Measurements from ENCODE around the gene CES2.
"Not testable (repeated sequence)": the region's sequence is repeated elsewhere in the genome, so short reads cannot be mapped to it uniquely, and the experiment has no call there.

Gene CES2

DNA sequence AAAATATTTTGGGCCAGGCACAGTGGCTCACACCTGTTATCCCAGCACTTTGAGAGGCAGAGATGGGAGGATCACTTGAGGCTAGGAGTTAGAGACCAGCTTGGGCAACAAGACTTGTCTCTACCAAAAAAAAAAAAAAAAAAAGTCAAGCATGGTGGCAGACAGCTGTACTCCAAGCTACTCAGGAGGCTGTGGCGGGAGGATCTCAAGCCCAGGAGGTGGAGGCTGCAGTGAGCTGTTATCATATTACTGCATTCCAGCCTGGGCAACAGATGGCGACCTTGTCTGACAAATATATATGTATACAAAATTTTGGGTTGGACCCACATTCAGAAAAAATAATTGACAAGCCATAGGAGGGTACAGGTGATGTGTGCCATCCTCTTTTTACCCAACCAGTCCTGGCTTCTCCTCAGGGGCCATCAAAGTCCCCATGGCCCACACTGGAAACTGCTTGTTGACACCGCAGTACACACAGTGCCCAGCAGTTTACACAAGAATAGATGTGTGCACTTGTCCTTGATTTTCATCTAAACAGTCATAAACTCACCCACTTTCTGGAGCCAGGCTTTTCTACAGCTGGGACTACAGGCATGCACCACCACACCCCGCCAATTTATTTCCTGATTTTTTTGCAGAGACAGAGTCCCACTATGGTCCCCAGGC is 1.7 kb downstream of the CES2 start:
- DNase-seq (ENCODE audit: low read depth) = no peak

DNA sequence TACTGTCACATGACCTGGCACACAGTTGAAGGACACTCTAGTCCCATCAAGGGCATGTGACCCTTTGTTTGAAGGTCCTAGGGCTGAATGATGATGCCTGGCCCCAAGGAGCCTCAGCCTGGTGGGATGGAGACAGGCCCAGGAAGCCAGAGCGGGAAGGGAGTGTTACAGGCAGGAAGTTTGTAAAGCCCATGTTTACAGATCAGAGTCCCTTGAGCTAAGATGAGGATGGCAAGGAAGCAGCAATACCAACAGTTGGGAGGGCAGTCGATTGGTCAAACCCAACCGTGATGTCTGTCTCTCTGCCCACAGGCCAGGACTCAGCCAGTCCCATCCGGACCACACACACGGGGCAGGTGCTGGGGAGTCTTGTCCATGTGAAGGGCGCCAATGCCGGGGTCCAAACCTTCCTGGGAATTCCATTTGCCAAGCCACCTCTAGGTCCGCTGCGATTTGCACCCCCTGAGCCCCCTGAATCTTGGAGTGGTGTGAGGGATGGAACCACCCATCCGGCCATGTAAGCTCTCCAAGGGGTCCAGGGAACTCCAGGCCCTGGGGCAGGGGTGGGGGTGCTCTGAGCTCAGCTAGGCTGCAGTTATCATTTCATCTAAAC is 2.5 kb downstream of the CES2 start:
- no peak for DNase-seq (ENCODE audit: low read depth)

DNA sequence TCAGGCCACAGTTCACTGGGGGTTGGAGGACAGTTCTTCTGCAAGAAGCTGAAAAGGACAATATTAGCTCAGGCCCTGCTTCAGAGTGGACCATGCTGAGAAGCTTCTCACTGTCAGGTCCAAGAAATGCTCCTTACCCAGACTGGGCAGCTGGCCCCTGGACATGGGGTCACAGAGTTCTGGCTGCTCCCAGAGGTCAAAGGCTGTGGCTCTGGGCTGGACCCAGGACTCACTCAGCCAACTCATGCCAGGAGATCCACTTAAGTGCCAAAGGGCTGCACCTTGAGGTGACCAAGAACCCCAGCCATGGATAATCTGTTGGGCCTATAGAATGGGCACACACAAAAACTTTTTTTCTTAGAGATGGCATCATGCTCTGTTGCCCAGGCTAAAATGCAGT is 4.0 kb downstream of the CES2 start:
- no peak for DNase-seq (ENCODE audit: low read depth)

DNA sequence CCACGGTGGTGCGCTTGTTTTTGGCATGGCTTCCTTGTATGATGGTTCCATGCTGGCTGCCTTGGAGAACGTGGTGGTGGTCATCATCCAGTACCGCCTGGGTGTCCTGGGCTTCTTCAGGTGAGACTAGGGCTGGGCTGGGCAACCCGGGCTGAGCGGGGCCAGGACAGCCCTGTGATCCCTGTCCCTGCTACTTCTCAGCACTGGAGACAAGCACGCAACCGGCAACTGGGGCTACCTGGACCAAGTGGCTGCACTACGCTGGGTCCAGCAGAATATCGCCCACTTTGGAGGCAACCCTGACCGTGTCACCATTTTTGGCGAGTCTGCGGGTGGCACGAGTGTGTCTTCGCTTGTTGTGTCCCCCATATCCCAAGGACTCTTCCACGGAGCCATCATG is 4.9 kb downstream of the CES2 start:
- DNase-seq (ENCODE audit: low read depth) = no peak

DNA sequence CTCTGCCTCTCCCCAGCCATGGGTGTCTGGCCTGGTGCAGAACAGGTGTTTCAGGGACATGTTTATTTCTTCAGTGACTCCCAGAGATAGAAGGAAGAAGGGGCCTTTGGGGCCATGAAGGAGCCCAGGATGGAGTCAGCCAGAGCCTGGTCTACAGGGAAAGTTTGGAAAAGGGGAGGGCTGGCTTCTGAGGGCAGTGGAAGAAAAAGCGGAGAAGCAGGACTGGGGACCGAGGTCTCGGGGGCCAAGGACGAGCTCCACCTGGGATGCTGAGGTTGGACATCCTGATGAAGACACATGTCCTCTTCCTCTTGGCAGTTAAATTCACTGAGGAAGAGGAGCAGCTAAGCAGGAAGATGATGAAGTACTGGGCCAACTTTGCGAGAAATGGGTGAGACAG is 7.7 kb downstream of the CES2 start:
- DNase-seq (ENCODE audit: low read depth) = no peak

DNA sequence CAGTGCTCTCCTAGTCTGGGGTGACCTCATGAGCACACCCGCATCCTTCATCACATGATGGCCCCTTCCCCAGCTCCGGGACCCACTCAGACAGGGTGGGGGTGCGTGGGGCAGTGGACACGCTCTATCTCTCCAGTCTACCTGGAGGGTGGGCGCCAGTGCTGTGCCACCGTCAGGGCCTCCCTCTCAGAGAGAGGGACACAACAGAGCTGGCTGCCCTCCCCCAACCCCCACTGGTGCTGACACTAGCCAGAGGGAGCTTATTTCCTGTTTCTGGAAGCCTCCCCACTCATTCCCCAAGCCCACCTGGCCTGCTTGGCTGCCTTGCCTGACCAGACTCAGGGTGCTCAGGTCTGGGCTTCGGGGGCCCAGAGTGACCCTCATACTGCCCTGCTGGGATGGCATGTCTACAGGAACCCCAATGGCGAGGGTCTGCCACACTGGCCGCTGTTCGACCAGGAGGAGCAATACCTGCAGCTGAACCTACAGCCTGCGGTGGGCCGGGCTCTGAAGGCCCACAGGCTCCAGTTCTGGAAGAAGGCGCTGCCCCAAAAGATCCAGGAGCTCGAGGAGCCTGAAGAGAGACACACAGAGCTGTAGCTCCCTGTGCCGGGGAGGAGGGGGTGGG is 8.2 kb downstream of the CES2 start:
- DNase-seq (ENCODE audit: low read depth) = no peak

DNA sequence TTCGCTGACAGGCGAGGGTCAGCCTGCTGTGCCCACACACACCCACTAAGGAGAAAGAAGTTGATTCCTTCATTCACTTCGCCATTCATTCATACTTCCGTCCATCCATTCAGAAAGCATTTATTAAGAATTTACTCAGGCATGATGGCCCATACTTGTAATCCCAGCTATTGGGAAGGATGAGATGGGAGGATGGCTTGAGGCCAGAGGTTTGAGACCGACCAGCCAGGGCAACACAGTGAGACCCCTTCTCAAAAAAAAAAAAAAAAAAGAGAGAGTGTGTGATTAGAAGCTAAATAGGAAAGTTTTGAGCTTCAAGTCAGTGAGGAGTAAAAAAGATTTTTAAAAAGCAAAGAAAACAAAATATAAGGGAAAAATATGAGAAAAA is 8.7 kb downstream of the CES2 start:
- no peak for DNase-seq (ENCODE audit: low read depth)

DNA sequence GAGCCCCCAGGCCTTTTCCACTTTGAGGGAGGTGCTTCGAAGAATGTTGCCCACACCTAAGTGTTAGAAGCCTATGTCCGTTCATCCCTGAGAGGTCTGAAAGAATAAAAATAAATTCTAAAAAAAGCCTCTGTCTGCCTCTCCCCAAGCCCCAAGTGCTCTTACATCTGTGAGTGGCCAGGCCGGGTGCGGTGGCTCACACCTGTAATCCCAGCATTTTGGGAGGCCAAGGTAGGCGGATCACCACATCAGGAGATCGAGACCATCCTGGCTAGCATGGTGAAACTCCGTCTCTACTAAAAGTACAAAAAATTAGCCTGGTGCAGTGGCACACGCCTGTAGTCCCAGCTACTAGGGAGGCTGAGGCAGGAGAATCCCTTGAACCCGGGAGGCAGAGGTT is 9.7 kb downstream of the CES2 start:
- DNase-seq (ENCODE audit: low read depth) = not testable (repeated sequence)

DNA sequence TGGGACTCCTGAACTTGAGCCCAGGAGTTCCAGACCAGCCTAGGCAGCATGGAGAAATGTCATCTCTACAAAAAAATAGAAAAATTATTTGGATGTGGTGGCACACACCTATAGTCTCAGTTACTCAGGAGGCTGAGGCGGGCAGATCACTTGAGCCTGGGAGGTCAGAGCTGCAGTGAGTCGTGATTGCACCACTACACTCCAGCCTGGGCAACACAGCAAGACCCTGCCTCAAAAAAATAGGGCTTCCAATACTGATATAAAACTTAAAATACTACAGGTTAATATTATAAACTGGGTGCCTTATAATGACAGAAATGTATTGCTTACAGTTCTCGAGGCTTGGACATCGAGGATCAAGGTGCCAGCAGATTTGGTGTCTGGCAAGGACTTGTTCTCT is 10.6 kb downstream of the CES2 start:
- no peak for DNase-seq (ENCODE audit: low read depth)

DNA sequence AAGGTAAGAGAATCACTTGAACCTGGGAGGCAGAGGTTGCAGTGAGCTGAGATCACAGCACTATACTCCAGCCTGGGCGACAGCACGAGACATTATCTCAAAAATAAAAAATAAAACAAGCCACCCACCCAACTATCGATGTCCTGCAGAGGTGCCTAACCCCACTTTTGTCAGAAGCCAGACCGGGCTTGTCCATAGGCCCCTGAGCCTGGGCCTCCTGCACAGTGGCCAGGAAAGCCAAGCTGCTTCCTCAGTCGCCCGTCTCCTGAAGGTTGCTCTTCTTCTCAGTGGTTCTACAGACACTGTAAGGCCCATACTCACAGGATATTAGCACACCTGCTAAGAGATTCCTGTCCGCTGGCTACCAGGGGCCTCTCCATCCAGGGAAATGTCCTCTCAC is 11.2 kb downstream of the CES2 start:
- no peak for DNase-seq (ENCODE audit: low read depth)

DNA sequence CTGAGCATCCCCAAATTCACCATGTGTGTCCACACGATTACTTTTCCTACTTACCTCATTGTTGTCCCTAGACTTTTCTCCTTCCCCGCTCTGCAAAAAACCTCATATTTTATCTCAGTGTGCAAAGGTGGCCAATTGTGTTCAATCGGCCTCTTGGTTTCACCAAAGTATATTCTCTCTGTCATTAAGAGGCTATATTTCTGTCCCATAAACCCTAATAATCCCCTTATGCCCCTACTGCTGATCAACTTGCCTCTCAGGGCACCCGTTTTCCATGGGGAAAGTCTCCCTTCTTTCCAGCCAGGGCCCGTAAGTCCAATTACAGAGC is 11.6 kb downstream of the CES2 start:
- no peak for DNase-seq (ENCODE audit: low read depth)

DNA sequence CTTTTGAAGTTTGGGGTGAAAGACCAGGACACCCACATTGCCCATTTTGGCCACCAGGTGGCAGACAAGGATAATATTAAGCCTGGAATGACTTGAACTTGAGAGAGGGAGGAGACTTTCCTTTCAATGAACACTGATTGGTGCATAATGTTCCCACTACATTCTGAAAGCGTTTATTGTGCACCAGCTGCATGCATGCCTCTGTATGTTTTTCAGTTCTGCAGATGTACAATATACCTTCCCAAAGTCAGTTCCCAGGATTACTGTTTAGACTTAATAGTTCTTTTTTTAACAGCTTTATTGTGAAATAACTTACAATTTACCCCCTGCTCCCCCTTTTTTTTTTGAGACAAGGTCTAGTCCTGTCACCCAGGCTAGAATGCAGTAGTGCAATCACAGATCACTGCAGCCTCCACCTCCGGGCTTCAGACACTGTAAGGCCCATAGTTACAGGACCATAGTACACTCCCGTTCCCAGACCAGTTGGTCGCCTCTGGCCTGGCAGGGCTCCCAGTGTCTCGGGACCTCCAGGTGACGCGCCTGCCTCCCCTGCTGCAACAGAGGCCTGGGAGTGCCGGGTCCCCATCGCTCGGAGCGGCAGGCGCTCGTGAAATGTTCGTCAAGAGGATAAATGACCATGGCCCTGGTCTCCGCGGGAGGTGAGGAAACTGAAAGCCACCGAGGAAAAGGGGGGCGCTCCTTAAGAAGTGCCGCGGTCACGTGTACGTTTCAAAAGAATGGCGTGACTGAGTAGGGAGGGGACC is 12.2 kb downstream of the CES2 start:
- DNase-seq (ENCODE audit: low read depth) = peak; percentile 58

DNA sequence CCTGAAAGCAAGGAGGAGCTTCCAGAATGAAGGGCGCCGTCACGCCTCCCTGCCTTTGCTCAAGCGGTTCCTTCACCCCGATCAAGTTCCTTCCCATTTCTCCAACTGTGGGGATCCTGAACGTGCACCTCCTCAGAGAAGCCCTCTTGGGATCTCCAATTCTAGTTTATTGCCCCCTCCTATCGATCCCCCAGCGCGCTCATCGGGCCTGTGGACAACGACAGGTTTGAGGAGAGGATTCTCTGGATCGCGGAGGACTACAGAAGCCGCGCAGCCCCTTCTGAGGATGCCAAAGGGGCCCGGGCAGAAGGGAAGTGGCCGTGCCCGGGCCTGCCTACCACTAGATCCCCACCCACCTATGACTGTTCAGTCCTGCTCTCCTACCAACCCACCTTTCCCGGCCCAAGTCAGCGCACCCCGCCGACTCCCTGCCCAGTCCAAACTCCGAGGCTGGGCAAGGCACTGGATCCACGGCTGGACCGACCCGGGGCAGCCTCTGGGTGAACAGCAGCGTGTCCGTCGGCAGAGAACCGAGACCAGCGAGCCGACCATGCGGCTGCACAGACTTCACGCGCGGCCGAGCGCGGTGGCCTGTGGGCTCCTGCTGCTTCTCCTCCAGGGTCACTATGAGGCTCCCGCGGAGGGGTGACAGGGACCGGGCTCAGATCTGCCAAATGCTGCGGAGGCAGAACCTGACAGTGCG is 13.0 kb downstream of the CES2 start:
- no peak for DNase-seq (ENCODE audit: low read depth)

DNA sequence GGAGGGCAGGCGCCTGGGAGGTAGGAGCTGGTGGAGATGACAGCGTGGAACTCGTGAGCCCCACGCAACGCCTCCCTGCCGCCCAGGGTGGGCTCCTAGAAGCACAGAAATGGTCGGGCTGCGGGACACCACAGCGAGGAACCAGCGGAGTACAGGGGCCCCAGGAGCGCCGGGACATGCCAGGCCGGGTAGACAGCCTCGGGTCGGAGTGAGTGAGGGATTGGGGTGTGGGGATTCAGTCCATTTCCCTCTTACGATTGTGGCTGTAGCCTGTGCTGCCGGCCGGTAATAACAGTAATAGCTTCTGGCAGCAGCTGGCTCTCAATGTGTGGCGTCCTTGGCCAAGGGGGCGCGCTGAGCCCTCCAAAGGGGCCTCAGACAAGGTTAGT is 13.5 kb downstream of the CES2 start:
- DNase-seq (ENCODE audit: low read depth) = no peak

DNA sequence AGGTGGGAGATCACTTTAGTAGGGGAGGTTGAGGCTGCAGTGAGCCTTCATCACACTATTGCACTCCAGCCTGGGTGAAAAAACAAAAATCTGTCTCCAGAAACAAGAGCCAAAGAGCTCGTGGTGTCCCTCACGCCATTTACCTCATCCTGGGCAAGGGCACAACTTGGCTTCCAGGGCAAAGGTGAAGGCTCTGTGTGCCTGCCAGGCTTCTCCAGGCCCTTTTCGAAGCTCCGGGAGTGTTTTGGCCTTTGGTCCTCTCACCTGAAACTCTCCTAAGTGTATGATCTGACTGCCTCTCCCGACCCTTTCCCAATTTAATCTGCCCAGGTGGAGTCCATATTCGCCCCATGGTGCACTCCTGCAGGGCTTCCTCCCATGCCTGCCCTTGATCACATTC is 14.2 kb downstream of the CES2 start:
- no peak for DNase-seq (ENCODE audit: low read depth)

DNA sequence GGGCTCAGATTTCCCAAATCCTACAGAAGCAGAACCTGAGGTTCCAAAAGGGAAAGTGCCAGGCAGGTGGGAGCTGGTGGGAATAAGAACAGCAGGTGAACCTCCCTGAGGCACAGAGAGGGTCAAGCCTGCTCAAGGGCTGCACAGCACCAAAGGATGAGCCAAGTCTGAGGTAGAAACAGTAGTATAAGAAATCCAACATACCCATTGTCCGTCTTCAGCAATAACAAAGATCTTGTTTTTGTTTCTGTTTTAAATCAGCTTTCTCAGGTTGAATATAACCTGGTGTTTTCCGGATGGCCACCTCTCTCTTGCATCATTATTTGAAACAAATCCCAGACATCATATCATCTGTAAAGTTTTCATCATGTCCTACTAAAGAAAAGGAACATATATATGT is 15.1 kb downstream of the CES2 start:
- no peak for DNase-seq (ENCODE audit: low read depth)

DNA sequence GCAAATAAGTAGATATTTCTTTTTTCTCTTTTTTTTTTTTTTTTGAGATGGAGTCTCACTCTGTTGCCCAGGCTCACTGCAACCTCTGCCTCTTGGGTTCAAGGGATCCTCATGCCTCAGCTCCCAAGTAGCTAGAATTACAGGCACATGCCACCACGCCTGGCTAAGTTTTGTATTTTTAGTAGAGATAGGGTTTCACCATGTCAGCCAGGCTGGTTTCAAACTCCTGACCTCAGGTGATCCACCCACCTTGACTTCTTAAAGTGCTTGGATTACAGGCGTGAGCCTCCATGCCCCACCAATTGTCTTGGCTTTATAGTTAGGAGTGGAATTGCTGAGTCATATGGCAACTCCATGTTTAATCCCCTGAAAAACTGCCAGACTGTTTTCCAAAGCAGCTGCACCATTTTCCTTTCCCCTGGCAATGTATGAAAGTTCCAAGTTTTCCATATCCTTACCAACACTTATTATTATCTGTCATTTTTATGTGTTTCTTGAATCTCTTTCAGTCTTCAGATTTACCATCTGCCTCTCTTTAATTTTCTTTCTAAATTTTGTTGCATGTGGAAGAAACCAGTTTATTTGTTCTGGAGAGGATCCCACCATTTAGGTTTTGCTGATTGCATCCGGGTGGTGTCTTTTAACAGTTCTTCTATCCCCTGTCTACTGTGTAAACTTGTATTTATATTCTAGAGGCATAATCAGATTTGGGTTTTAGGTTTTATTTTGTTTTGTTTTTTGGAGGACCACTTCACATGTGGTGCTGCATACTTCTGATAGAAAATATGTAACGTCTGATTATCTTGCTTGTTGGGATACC is 15.9 kb downstream of the CES2 start:
- no peak for DNase-seq (ENCODE audit: low read depth)

DNA sequence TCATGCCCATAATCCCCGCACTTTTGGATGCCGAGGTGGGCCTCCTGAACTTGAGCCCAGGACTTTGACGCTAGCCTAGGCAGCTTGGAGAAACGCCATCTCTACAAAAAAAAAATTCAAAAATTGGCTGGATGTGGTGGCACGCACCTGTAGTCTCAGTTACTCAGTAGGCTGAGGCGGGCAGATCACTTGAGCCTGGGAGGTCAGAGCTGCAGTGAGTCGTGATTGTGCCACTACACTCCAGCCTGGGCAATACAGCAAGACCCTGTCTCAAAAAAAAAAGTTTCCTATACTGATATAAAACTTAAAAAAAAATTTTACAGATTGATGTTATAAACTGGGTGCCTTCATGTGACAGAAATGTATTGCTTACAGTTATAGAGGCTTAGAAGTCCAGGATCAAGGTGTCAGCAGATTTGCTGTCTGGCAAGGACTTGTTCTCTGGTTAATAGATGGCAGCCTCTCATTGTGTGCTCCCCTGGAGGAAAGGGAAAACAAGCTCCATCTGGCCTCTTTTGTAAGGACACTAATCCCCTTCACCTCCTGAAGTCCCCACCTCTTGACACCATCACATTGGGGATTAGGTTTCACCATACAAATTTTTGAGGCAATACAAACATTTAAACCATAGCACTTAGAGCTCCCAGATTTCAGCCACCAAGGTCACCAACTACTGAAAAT is 17.3 kb downstream of the CES2 start:
- no peak for DNase-seq (ENCODE audit: low read depth)

DNA sequence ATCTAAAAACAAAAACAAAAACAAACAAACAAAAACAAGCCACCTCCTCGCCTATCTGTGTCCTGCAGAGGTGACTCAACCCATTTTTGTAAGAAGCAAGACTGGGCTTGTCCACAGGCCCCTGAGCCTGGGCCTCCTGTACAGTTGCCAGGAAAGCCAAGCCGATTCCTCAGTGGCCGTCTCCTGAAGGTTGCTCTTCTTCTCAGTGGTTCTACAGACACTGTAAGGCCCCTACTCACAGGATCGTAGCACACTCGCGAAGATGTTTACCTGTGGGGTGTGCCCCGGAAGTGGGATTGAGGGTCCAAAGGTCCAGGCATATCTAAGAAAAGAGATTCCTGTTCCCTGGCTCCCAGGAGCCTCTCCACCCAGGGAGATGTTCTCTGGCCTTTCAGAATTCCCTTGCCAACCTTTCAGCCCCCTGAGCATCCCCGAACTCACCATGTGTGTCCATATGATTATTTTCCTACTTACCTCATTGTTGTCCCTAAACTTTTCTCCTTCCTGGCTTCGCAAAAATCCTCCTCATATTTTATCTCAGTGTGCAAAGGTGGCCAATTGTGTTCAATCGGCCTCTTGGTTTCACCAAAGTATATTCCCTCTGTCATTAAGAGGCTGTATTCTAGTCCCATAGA is 18.3 kb downstream of the CES2 start:
- DNase-seq (ENCODE audit: low read depth) = no peak

DNA sequence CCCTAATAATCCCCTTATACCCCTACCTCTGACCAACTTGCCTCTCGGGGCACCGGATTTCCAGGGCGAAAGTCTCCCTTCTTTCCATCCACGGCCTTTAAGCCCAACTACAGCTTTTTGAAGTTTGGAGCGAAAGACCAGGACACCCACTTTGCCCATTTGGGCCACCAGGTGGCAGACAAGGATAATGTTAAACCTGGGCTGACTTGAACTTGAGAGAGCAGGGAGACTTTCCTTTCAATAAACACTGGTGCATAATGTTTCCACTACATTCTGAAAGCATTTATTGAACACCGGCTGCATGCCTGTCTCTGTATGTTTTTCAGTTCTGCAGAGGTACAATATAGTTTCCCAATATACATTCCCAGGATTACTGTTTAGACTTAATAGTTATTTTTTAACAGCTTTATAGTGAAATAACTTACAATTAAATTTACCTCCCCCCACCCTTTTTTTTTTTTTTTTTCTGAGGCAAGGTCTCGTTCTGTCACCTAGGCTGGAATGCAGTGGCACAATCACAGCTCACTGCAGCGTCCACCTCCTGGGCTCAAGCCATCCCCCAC is 18.9 kb downstream of the CES2 start:
- DNase-seq (ENCODE audit: low read depth) = peak; percentile 29
